AG09309 (cell line): ENCODE data around the gene HAPSTR1.
"Not testable (repeated sequence)": the region's sequence is repeated elsewhere in the genome, so short reads cannot be mapped to it uniquely, and the experiment has no call there.

Experiments
- DNase-seq: peaks from one replicate; pipeline ENCODE4 v3.0.0-alpha.2; 2010; ENCODE audit warnings: low read depth
- H3K4me3 ChIP-seq: 2 replicates; pipeline ENCODE4 v1.5.1; 2011; ENCODE audit warnings: mild to moderate bottlenecking, low read depth, low read length, moderate library complexity; ENCODE audit not compliant: control insufficient read depth
- CTCF ChIP-seq: IDR thresholded peaks from 2 replicates; pipeline ENCODE4 v1.5.1; 2011; ENCODE audit warnings: mild to moderate bottlenecking, low read depth, low read length, inconsistent platforms; ENCODE audit not compliant: insufficient read depth, control insufficient read depth; ENCODE audit errors: missing control alignments

HAPSTR1 gene

GRCh38 chr16:9090960-9091866 is at the start of gene HAPSTR1:
Gene HAPSTR1, plus strand, starts transcription at chr16:9091644. Its CDS starts 401 bp downstream, at chr16:9092045.
- DNase-seq: peak; percentile 99
- no peak for TF ChIP-seq CTCF
- H3K4me3 ChIP-seq: peak within 1 kb of the TSS; percentile 79

DNA sequence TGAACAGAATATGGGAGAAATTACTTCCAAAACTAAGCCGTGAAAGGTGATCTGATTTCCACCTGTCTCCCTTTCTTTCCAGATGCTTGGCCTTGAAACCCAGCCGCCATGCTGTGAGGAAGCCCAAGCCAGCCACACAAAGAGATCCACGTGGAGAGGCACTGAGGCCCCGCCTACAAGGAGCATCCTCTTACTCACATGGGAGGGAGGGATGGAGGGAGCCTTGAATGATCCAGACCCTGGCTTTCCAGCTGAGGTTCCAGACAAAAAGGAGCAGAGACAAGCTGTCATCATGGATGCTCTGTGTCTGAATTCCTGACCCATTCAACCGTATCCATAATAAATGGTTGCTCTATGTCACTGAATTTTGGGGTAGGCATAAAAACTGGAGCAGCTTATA is 48.9 kb upstream of the HAPSTR1 start:
- DNase-seq: no peak
- H3K4me3 ChIP-seq: no peak overlapping the region
- no peak for TF ChIP-seq CTCF

DNA sequence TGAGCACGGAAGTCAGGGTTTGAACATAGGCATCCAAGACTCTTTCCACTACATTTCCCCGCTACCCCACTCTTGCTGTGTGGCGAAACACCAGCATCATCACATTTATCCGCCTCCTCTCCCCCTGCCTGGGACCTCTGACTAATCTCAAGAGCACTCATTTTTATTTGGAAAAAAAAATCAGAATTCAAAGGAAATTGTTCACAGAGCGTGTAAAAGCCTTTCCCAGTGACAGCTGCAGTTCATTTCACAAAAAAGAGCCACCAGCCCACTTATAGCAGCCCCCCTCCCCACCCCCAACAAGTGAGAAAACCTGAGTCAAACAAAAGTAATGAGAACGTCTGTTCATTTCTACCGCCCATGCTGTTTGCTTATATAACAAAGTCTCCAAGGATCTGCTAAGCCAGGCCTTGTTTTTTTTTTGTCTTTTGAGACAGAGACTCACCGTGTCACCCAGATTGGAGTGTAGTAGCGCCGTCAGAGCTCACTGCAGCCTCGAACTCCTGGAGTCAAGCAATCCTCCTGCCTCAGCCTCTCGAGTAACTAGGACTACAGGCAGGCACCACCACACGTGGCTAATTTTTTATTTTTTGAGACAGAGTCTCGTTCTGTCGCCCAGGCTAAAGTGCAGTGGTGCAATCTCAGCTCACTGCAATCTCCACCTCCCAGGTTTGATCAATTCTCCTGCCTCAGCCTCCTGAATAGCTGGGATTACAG is 48.3 kb upstream of the HAPSTR1 start:
- peak; percentile 69 for DNase-seq
- H3K4me3 ChIP-seq: no peak overlapping the region; the same call in 1 of the 2 replicates
- TF ChIP-seq CTCF: no peak

GRCh38 chr16:9045562-9045961 is 45.9 kb upstream of the HAPSTR1 start:
- not testable (repeated sequence) for DNase-seq, H3K4me3 ChIP-seq

GRCh38 chr16:9046667-9047055 is 44.8 kb upstream of the HAPSTR1 start:
- H3K4me3 ChIP-seq: no peak overlapping the region
- TF ChIP-seq CTCF: no peak
- DNase-seq: no peak

DNA sequence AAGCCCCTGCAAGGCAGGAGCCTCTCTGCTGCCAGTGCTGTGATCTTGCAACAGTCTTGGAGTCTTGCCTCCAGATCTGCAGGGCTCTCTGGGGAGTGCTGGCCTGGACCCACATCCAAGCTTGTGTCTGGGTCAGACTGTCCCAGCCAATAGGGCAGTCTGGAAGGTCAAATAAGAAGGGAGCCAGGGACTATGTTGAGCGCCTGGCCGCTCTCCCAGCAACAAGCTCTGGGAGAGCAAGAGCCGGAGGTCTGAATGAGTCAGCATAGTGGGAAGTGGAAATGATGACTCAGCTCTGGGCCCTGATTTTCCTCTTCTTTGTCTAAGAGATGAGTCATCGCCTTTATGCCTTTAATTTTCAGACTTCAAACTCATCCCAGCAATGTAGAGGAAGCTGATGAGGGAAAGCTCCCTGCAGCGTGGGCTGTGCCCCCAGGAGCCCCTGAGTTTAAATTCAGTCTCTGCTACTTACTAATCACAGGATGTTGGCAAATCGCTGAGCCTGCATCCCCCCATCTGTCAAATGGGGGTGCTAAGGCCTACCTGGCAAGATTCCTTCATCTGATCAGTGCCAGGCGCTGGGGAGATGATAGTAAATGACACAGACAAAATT is 43.6 kb upstream of the HAPSTR1 start:
- no peak for TF ChIP-seq CTCF
- DNase-seq: peak; percentile 99
- H3K4me3 ChIP-seq: no peak overlapping the region
